ENCODE data around the gene WDR74. TPM values are rescaled to one million over a fixed set of nuclear protein-coding genes. Genes with fewer than 3 reads are reported as not detected.

The WDR74 gene
- total RNA-seq, 1 experiment from 2014 or later: 115 TPM

GRCh38 chr11:62796281-62796680, 43.1 kb downstream of the WDR74 start:
- H3K9me3 Mint-ChIP-seq (ENCODE audit: unreplicated experiment): no peaks in the 10 kb centered on the region
- TF ChIP-seq, protein P1, sequence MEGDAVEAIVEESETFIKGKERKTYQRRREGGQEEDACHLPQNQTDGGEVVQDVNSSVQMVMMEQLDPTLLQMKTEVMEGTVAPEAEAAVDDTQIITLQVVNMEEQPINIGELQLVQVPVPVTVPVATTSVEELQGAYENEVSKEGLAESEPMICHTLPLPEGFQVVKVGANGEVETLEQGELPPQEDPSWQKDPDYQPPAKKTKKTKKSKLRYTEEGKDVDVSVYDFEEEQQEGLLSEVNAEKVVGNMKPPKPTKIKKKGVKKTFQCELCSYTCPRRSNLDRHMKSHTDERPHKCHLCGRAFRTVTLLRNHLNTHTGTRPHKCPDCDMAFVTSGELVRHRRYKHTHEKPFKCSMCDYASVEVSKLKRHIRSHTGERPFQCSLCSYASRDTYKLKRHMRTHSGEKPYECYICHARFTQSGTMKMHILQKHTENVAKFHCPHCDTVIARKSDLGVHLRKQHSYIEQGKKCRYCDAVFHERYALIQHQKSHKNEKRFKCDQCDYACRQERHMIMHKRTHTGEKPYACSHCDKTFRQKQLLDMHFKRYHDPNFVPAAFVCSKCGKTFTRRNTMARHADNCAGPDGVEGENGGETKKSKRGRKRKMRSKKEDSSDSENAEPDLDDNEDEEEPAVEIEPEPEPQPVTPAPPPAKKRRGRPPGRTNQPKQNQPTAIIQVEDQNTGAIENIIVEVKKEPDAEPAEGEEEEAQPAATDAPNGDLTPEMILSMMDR (IDR thresholded peaks at IDR 0.05; ENCODE audit: insufficient read depth in 1 of 2, low read depth in 1 of 2, low read length in 1 of 2, severe bottlenecking in 1 of 2, unreplicated experiment in 1 of 2): no peak
- H3K4me3 Mint-ChIP-seq (ENCODE audit: unreplicated experiment): no peak overlapping the region
- H3K4me1 Mint-ChIP-seq (ENCODE audit: low read depth, unreplicated experiment): peaks cover 5% of the 10 kb centered on the region
- no peaks in the 10 kb centered on the region for H3K9me3 ChIP-seq
- H3K27ac Mint-ChIP-seq (ENCODE audit: unreplicated experiment): peak overlapping the region; percentile 50
- peaks cover 5% of the 10 kb centered on the region for H3K4me1 ChIP-seq
- no peak overlapping the region for H3K4me3 ChIP-seq (ENCODE audit: low read depth, low read length)
- DNase-seq: no peak
- H3K27me3 ChIP-seq (replicated peaks; ENCODE audit: control insufficient read depth, insufficient read depth, low read length): no peaks in the 10 kb centered on the region
- H3K27me3 Mint-ChIP-seq (ENCODE audit: insufficient read depth, unreplicated experiment): no peaks in the 10 kb centered on the region
- peaks cover 2% of the 10 kb centered on the region; the same call in 1 of the 2 replicates for H3K36me3 ChIP-seq (ENCODE audit: control insufficient read depth, insufficient read depth, low read length)
- ChIA-PET POLR2A (interaction anchor here (0.6 to 1.7 kb wide), 3 partner anchors 9 to 34 kb away, joined by 3 to 7 read pairs (median 3); partner anchors contain the start of gene TMEM179B), CTCF (interaction anchor here (0.6 to 1.7 kb wide), 3 partner anchors 10 to 53 kb away, joined by 4 to 5 read pairs (median 5); partner anchors contain the start of gene TMEM179B)
- peaks cover 96% of the 10 kb centered on the region for H3K36me3 Mint-ChIP-seq (ENCODE audit: insufficient read depth, unreplicated experiment)
- no TSS peak for BruUV-seq (replicated peaks)
- intact Hi-C loops (cut with micrococcal nuclease; ENCODE audit: unreplicated experiment): no loop called here

- no peaks in the 10 kb centered on the region for H3K9me3 Mint-ChIP-seq (ENCODE audit: unreplicated experiment)
These were observed 45.1 kb downstream of the WDR74 start for GRCh38 chr11:62794201-62794775.

DNA sequence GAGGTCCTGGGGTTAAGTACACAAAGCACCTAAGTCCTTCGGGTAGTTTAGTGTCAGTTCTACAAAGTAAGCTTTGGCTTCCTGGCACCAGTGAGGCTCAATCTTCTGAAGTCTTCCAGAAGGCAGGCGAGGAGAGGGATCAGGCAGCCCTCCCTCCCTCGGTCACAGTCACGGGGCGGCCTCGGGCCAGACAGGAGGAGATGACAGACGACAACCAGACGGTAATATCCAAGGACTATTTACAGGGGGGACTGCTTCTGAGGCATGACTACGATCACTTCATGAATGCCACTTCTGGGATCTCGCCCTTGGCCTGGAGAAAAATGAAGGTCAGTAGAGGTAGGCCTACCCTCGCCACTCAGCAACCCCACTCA, 47.2 kb downstream of the WDR74 start:
- no peak for DNase-seq
- peak overlapping the region; percentile 1; the same call in 1 of the 2 replicates for H3K4me3 ChIP-seq (ENCODE audit: low read depth, low read length)
- H3K9me3 Mint-ChIP-seq (ENCODE audit: unreplicated experiment): no peaks in the 10 kb centered on the region
- H3K27ac Mint-ChIP-seq (ENCODE audit: unreplicated experiment): peak overlapping the region; percentile 93
- H3K36me3 Mint-ChIP-seq (ENCODE audit: insufficient read depth, unreplicated experiment): peaks cover 90% of the 10 kb centered on the region
- TF ChIP-seq, protein P1 (IDR thresholded peaks at IDR 0.05; ENCODE audit: insufficient read depth in 1 of 2, low read depth in 1 of 2, low read length in 1 of 2, severe bottlenecking in 1 of 2, unreplicated experiment in 1 of 2): no peak
- BruUV-seq (replicated peaks): no TSS peak
- H3K9me3 ChIP-seq: no peaks in the 10 kb centered on the region
- H3K36me3 ChIP-seq (ENCODE audit: control insufficient read depth, insufficient read depth, low read length): peaks cover 6% of the 10 kb centered on the region; the same call in 1 of the 2 replicates
- POLR2A ChIA-PET: interaction anchor here (0.7 to 1.6 kb wide), 4 partner anchors 30 to 86 kb away, joined by 3 to 6 read pairs (median 4); partner anchors contain the start of genes POLR2G and STX5
- no peaks in the 10 kb centered on the region for H3K27me3 Mint-ChIP-seq (ENCODE audit: insufficient read depth, unreplicated experiment)
- no peaks in the 10 kb centered on the region for H3K27me3 ChIP-seq (replicated peaks; ENCODE audit: control insufficient read depth, insufficient read depth, low read length)
- H3K4me1 ChIP-seq: peaks cover 5% of the 10 kb centered on the region
- intact Hi-C loops (cut with micrococcal nuclease; ENCODE audit: unreplicated experiment): loop anchor here (1.0 kb wide), 2 partner anchors 13 to 70 kb away; partner anchors contain the start of gene NXF1
- peaks cover 14% of the 10 kb centered on the region for H3K4me1 Mint-ChIP-seq (ENCODE audit: low read depth, unreplicated experiment)
- peak overlapping the region; percentile 83 for H3K4me3 Mint-ChIP-seq (ENCODE audit: unreplicated experiment)
- CTCF ChIA-PET: no interaction called here

More at GRCh38 chr11:62794201-62794775, 45.1 kb downstream of the WDR74 start:
- POLR2A ChIA-PET: interaction anchor here (0.7 to 1.2 kb wide), 3 partner anchors 12 to 1447 kb away, joined by 3 to 6 read pairs (median 4); partner anchors contain the start of genes FKBP2 and STX5
- no peak overlapping the region for H3K4me3 Mint-ChIP-seq (ENCODE audit: unreplicated experiment)
- Histone ChIP-seq H3K9me3 (no peaks in the 10 kb centered on the region), H3K4me3 (ENCODE audit: low read depth, low read length) (no peak overlapping the region), H3K4me1 (peaks cover 5% of the 10 kb centered on the region), H3K36me3 (ENCODE audit: control insufficient read depth, insufficient read depth, low read length) (peaks cover 5% of the 10 kb centered on the region; the same call in 1 of the 2 replicates), H3K27me3 (replicated peaks; ENCODE audit: control insufficient read depth, insufficient read depth, low read length) (no peaks in the 10 kb centered on the region)
- peak overlapping the region; percentile 19 for H3K27ac Mint-ChIP-seq (ENCODE audit: unreplicated experiment)
- BruUV-seq (replicated peaks): no TSS peak
- peaks cover 14% of the 10 kb centered on the region for H3K4me1 Mint-ChIP-seq (ENCODE audit: low read depth, unreplicated experiment)
- no peak for DNase-seq
- CTCF ChIA-PET: interaction anchor here (0.5 to 1.2 kb wide), 3 partner anchors 16 to 902 kb away, joined by 3 to 9 read pairs (median 4); no protein-coding TSS in a partner anchor
- TF ChIP-seq, protein P1 (IDR thresholded peaks at IDR 0.05; ENCODE audit: insufficient read depth in 1 of 2, low read depth in 1 of 2, low read length in 1 of 2, severe bottlenecking in 1 of 2, unreplicated experiment in 1 of 2): no peak
- no peaks in the 10 kb centered on the region for H3K27me3 Mint-ChIP-seq (ENCODE audit: insufficient read depth, unreplicated experiment)
- intact Hi-C loops (cut with micrococcal nuclease; ENCODE audit: unreplicated experiment): no loop called here
- peaks cover 97% of the 10 kb centered on the region for H3K36me3 Mint-ChIP-seq (ENCODE audit: insufficient read depth, unreplicated experiment)
